Activated CD4-positive, alpha-beta T cell treated with anti-CD3 and anti-CD28 coated beads, Interleukin-2, amount 50 U/mL, for 1 hour (primary cell): ENCODE measurements around the gene PLB1.
A peak's percentile ranks its signal among the peaks of the same experiment; 100 is the strongest.
"Not testable (repeated sequence)": the region's sequence is repeated elsewhere in the genome, so short reads cannot be mapped to it uniquely, and the experiment has no call there.

Experiments used
- DNase-seq: peaks from one replicate; pipeline ENCODE4 v3.0.0-alpha.2; 2020

Gene PLB1

GRCh38 chr2:28543316-28544035, 47.6 kb downstream of the PLB1 start:
- DNase-seq: no peak

GRCh38 chr2:28544036-28544346, 48.1 kb downstream of the PLB1 start:
- no peak for DNase-seq

DNA sequence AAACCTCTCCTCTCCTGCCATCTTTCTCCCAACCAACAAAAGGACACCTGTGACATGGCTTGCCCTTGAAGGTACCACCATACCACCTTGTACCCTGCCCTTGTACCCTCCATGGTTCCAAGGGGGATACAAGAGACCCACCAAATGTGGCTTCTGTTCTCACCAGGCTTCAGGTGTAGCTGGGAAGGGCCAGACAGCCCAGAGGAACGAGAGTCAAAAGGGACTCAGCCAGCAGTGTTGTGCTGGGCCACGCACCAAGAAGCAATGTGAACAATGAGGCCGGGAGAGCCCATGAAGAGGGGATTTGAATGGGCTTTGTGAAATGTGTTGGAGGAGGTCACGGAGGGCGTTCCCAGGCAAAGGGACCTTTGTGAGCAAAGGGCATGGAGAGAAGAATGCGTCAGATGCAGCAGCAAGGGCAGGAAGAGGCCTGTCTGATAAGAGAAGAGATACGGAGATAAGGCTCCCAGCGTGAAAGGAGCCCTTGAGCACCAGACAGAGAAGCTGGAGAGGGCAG, 48.6 kb downstream of the PLB1 start:
- peak; percentile 13 for DNase-seq

DNA sequence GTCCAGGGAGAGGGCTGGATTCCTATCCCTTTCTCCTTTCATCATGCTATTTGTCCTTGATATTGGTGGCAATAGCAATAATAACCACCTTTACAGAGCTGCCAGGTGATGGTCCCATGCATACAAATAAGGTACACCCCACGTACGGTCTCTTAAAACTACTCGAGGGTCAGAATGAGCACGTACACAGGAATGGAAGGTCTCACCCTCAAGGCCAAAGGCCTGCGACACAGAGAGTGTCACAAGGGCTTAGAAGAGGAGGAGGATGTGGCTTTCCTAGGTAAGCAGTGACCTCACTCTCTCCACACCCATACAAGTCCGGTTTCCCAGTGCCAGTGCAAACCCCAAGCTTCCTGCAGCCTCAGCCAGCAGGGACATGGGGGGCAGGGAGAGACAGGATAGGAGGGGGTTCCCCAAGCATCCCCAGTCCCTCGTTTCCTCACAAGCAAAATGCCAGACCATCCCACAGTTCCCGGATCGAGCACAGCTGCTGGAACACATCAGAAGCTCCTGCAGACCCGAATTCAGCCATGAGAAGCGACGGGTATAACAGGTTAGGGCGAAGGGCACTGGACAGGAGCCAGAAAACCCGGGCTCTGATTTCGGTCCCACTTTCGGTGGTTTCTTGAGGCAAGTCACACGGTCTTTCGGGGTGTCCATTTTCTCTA, 49.2 kb downstream of the PLB1 start:
- no peak for DNase-seq

GRCh38 chr2:28545590-28546200, 49.8 kb downstream of the PLB1 start:
- DNase-seq: peak; percentile 11

GRCh38 chr2:28546242-28546641, 50.4 kb downstream of the PLB1 start:
- DNase-seq: no peak

DNA sequence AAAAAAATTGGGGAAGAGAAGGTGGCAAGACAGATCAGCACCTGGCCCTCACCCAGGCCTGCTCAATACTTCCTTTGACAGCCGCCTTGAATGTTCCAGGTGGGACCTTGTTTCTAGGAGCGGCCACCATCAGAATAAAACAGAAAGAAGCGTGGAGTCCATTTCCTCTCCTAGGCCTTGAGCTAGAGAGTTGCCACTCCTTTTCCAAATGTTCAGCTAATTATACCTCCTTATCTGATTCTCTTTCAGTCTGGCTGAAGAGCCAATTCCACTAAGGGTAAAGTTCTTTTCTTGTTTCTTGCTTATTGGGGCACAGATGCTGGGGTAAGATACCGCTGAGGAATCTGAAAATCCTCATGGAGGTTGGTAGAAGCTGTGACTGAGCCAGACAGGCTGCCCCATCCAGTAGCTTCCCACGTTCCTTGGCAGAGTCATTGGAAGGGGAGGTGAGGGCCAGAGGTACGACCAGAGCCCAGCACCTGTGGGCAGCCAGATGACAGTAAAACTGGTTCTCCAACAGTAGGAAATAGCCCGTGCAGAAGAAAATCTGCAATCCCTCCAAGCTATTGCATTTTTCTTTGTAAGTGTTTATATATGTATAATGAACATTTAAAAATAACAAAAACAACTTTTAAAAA, 51.5 kb downstream of the PLB1 start:
- no peak for DNase-seq

GRCh38 chr2:28547906-28548600, 52.2 kb downstream of the PLB1 start:
- no peak for DNase-seq

- not testable (repeated sequence) for DNase-seq
Measured at GRCh38 chr2:28550345-28550744, 54.5 kb downstream of the PLB1 start.

- no peak for DNase-seq
Measured at GRCh38 chr2:28552045-28552823, 56.4 kb downstream of the PLB1 start.

- DNase-seq: no peak
Measured at GRCh38 chr2:28556303-28556702, 60.4 kb downstream of the PLB1 start.

DNA sequence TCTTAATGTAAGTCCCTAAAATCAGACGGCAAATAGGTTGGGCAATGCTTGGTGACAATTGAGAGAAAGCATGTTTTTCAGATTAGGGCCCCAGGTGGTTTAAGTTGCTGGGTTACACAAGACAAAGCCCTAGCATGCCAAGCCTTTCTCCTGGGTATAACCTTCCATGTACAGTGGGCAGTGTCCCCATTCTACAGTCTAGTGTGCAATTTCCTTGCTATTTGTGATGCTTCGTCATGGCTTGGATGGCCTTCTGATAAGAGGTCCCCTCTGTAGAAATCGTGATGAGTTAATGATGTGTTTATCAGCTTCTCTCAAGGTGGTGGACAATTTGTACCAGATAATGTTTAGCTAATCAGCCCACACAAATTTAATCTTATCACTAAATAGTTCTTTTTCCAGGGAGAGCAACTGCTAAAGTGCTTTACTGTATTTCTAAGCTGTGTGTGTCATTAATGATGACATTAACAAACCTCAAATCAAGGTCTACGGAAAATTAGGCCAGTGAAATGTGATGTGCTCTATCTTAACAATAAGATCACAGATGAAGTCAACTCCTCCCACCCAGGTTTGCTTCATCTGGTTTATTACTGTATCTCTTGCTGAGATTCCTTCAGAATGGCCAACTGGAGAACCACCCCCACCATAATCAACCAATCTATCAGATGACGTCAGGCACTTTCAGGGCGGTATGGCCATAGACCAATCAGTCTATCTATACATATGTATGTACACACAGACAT, 61.7 kb downstream of the PLB1 start:
- DNase-seq: no peak

DNA sequence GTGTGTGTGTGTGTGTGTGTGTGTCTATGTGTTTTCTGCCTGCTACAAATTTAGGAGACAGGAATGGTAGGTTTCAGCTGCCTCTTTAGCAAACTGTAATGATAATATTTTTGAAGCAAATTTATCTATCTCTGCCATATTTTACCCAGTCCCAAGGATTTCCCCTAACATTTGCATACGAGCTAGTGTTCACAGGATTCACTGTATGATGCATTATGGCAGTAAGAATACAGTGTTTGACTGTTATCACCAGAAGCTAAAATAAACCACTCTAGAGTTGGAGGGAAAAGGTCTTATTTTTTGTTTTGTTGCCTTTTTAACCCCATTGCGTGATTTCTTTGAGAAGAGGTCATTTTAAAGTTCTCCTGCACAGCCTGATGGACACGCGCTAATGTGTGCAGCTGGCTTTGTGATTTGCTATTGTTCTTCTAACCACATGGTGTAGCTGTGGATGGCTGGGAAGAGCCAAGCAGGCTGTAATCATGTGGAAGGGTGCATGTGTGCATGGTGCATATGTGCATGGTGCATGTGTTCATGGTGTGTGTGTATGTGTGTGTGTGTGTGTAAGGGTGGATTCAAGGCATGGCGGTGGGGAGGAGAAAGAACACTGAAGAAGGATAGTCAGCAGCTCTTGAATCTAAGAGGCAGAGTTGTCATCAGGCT, 62.4 kb downstream of the PLB1 start:
- no peak for DNase-seq

GRCh38 chr2:28558918-28559317, 63.1 kb downstream of the PLB1 start:
- DNase-seq: no peak

- DNase-seq: no peak
Measured at GRCh38 chr2:28563869-28564268, 68.0 kb downstream of the PLB1 start.

DNA sequence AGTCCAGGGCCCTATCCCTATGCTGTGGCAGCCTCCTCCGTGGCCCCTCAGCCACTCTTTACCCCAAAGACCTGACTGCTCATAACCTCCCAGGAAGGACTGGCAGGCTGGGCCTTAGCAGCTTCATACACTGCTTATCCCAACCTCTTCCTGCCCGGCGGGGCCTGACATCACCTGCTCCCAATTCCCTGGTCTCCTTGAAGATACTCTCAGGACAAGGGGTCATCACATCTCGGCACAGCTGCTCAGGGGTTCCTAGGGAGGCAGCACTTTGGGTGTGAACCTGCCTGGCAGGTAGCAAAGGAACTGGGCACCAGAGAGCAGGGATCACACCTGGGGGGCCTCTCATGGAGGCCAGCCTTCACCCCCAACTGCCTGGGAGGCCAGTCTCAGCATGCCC, 68.5 kb downstream of the PLB1 start:
- DNase-seq: no peak

- no peak for DNase-seq
Measured at GRCh38 chr2:28565033-28565432, 69.2 kb downstream of the PLB1 start.

DNA sequence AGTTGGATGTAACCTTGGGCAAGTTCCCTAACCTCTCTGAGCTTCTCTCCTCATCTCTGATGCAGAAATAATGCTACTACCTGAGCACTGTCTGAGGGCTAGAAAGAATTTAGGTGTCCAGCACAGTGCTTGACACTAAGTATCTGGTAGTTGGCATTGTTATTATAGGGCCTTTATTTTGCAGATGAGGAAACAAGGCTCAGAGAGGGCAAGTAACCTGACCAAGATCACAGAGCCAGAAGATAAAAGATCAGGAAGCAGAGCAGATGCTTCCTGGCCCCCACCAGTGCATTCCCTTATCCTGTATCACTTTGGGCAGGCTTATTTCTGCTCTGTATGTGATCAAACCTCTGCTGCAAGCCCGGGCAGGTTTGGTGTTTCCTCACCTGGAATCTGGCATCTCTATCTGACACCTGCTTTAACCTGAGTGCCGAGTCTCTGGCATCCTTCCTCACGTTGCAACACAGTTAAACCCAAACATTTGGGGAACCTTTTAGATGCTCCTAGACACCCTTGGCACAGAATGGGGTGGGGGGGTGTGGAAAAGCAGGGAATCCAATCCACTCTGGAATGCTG, 69.9 kb downstream of the PLB1 start:
- no peak for DNase-seq

- peak; percentile 89 for DNase-seq
Measured at GRCh38 chr2:28566521-28567041, 70.7 kb downstream of the PLB1 start.

- DNase-seq: peak; percentile 30
Measured at GRCh38 chr2:28567061-28567471, 71.2 kb downstream of the PLB1 start.
